ENCODE data around the gene SLC12A7. TPM values are rescaled to one million over a fixed set of nuclear protein-coding genes. Genes with fewer than 3 reads are reported as not detected.

SLC12A7 gene
- total RNA-seq, 1 experiment from 2014 or later, result 30.8 TPM

- Histone ChIP-seq H3K9ac (ENCODE audit: extremely low read depth, insufficient read length, low read length) (no peak overlapping the region), H3K4ac (ENCODE audit: low read depth, low read length) (no peak overlapping the region), H3K4me2 (ENCODE audit: insufficient read depth, insufficient read length, low read length) (no peak overlapping the region), H3K4me1 (ENCODE audit: insufficient read depth, low read length) (no peaks in the 10 kb centered on the region; the same call in 1 of the 2 replicates), H2BK15ac (ENCODE audit: low read depth, low read length) (no peak overlapping the region), H2BK120ac (ENCODE audit: low read depth, low read length, poor library complexity, severe bottlenecking) (no peak overlapping the region), H4K91ac (ENCODE audit: insufficient read length, low read depth, low read length) (no peak overlapping the region), H3K23me2 (ENCODE audit: insufficient read length, low read depth, low read length, poor library complexity, severe bottlenecking) (no peaks in the 10 kb centered on the region), H2BK20ac (ENCODE audit: low read depth, low read length, poor library complexity, severe bottlenecking) (no peak overlapping the region), H2AK5ac (ENCODE audit: insufficient read length, low read length) (no peak overlapping the region), H3K79me1 (ENCODE audit: insufficient read depth, low read depth, low read length, poor library complexity, severe bottlenecking) (no peaks in the 10 kb centered on the region), H4K20me1 (ENCODE audit: control insufficient read depth, insufficient read depth, insufficient read length) (no peaks in the 10 kb centered on the region), H3K18ac (ENCODE audit: insufficient read length, low read depth, low read length) (no peak overlapping the region), H3K23ac (ENCODE audit: insufficient read length, low read depth, low read length) (no peak overlapping the region), H4K5ac (ENCODE audit: insufficient read length, low read depth, low read length) (no peak overlapping the region), H3K56ac (ENCODE audit: insufficient read length, low read depth, low read length) (no peak overlapping the region), H2AFZ (ENCODE audit: low read length) (no peak overlapping the region), H2BK12ac (ENCODE audit: insufficient read length, low read depth, low read length) (no peak overlapping the region), H3K27me3 (ENCODE audit: insufficient read depth, low read length) (no peaks in the 10 kb centered on the region), H2BK5ac (ENCODE audit: insufficient read length, low read length) (no peak overlapping the region), H3K9me3 (ENCODE audit: control insufficient read depth, low read depth, low read length) (no peaks in the 10 kb centered on the region), H3K27ac (ENCODE audit: insufficient read length, low read depth, low read length) (no peak overlapping the region), H4K8ac (replicated peaks; ENCODE audit: insufficient read length, low read depth, low read length) (no peak overlapping the region), H3T11ph (ENCODE audit: low read length) (no peak overlapping the region), H3K14ac (ENCODE audit: insufficient read depth, low read length) (no peak overlapping the region), H3K79me2 (ENCODE audit: insufficient read depth, low read length) (no peaks in the 10 kb centered on the region; the same call in 1 of the 2 replicates)
- H3K27me3 Mint-ChIP-seq (ENCODE audit: low read depth), result no peaks in the 10 kb centered on the region; the same call in 1 of the 2 replicates
- no peak for DNase-seq
- peak overlapping the region; percentile 33 to 70 (median 61) for H3K27ac Mint-ChIP-seq
- WGBS (ENCODE audit: extremely low coverage, insufficient read length, low lambda C conversion rate), result no CpG with 5 or more reads among the region's 22 CpGs
- peaks cover 40 to 71% of the 10 kb centered on the region in 2 experiments for H3K4me1 Mint-ChIP-seq
- no peaks in the 10 kb centered on the region for H3K9me3 Mint-ChIP-seq
- no peak for TF ChIP-seq CTCF (conservative IDR thresholded peaks at IDR 0.05)
- peak overlapping the region in 1 of 2 experiments; percentile 56; a peak in 2 of 5 replicates for H3K4me3 Mint-ChIP-seq
- H3K36me3 Mint-ChIP-seq (ENCODE audit: insufficient read depth in 1 of 3, low read depth in 3 of 3), result peaks cover 6 to 17% (median 16%) of the 10 kb centered on the region in 3 experiments
These were observed 14.4 kb downstream of the SLC12A7 start for GRCh38 chr5:1097381-1097987.

All from H9 (cell line).